Left ventricle myocardium inferior (tissue), 1 donor: Measurements from ENCODE around the gene TMEM37. TPM values are rescaled to one million over a fixed set of nuclear protein-coding genes. Genes with fewer than 3 reads are reported as not detected.

Source experiments
- DNase-seq: peaks from one replicate; pipeline ENCODE4 v3.0.0-alpha.2; 2020
- H3K27ac ChIP-seq: fragments of 200-600 bp; replicated peaks from 2 replicates; pipeline ENCODE4 v1.8.0; 2021
- H3K27me3 ChIP-seq: fragments of 200-600 bp; 2 replicates; pipeline ENCODE4 v1.8.0; 2021; ENCODE audit warnings: low read depth
- H3K36me3 ChIP-seq: fragments of 200-600 bp; 2 replicates; pipeline ENCODE4 v1.8.0; 2021
- H3K4me1 ChIP-seq: fragments of 200-600 bp; 2 replicates; pipeline ENCODE4 v1.8.0; 2021
- H3K4me3 ChIP-seq: fragments of 200-600 bp; 2 replicates; pipeline ENCODE4 v1.8.0; 2021; ENCODE audit warnings: mild to moderate bottlenecking, moderate library complexity
- H3K9me3 ChIP-seq: fragments of 200-600 bp; replicated peaks from 2 replicates; pipeline ENCODE4 v1.8.0; 2021
- intact Hi-C: fragments of 100-400 bp; cut with micrococcal nuclease; formaldehyde crosslinking; loops from one replicate; pipeline ENCODE4 v1.11.0; 2022
- total RNA-seq: library from RNA; stranded (reverse); fragmentation: NEBNext Ultra II Directional; extraction: Animal tissue kit (Norgen Biotek cat#: 25700); gene quantifications from one replicate; pipeline ENCODE4 v1.2.1, GENCODE V29; 2021
- TF ChIP-seq, protein P1 (sequence below): fragments of 200-600 bp; IDR thresholded peaks from 2 replicates; pipeline ENCODE4 v1.8.0; 2021; ENCODE audit warnings: antibody characterized with exemption, mild to moderate bottlenecking, borderline replicate concordance
- donor health status: DM: no; HTN: yes; CAD: no; lungs with severe emphysema.

TMEM37 gene
- total RNA-seq, 1 donor from 2014 or later: 2.4 TPM

GRCh38 chr2:119432851-119433522 lies 1.3 kb downstream of the TMEM37 start:
- H3K36me3 ChIP-seq: no peaks in the 10 kb centered on the region
- no peak overlapping the region for H3K27ac ChIP-seq
- TF ChIP-seq, protein P1, sequence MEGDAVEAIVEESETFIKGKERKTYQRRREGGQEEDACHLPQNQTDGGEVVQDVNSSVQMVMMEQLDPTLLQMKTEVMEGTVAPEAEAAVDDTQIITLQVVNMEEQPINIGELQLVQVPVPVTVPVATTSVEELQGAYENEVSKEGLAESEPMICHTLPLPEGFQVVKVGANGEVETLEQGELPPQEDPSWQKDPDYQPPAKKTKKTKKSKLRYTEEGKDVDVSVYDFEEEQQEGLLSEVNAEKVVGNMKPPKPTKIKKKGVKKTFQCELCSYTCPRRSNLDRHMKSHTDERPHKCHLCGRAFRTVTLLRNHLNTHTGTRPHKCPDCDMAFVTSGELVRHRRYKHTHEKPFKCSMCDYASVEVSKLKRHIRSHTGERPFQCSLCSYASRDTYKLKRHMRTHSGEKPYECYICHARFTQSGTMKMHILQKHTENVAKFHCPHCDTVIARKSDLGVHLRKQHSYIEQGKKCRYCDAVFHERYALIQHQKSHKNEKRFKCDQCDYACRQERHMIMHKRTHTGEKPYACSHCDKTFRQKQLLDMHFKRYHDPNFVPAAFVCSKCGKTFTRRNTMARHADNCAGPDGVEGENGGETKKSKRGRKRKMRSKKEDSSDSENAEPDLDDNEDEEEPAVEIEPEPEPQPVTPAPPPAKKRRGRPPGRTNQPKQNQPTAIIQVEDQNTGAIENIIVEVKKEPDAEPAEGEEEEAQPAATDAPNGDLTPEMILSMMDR: no peak
- H3K9me3 ChIP-seq: no peaks in the 10 kb centered on the region
- H3K4me3 ChIP-seq: peak overlapping the region; percentile 71
- H3K4me1 ChIP-seq: peaks cover 14% of the 10 kb centered on the region
- intact Hi-C loops: no loop called here
- no peak for DNase-seq
- H3K27me3 ChIP-seq: peaks cover 5% of the 10 kb centered on the region

DNA sequence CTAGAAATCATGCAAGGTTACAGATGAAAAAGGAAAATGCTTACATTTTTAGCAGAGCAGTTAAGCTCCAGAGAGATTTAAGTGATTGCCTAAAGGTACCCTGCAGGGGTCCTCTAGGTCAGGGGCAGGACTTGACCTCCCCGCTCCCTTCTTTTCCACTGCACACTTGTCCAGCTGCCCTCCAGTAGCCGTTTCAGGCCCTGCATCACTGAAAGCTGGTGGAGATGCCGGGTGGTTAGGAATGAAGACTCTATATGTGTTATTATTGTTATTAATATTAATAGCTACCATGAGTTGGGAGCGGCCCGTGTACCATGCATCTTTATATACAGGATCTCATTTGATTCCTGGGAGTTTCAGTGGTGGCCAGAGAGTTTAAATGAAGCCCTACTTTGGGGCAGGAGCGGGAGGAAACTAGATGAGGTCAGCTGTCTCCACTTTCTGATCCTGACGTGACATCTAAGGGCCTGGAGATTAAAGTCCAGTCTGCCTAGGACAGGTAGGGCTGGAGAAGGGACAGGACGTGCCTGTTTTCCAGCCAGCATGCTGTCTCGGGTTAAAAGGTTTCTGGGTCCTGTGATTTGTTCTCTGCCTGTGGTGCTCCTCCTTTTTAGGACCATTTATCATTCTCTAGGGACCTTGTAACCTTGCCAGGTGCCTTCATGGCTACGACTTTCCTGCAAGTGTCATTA lies 2.1 kb downstream of the TMEM37 start:
- TF ChIP-seq, protein P1: no peak
- no peaks in the 10 kb centered on the region for H3K9me3 ChIP-seq
- H3K27ac ChIP-seq: no peak overlapping the region
- no peak for DNase-seq
- intact Hi-C loops: no loop called here
- H3K36me3 ChIP-seq: no peaks in the 10 kb centered on the region
- no peak overlapping the region for H3K4me3 ChIP-seq
- H3K4me1 ChIP-seq: peaks cover 14% of the 10 kb centered on the region
- peaks cover 5% of the 10 kb centered on the region for H3K27me3 ChIP-seq

GRCh38 chr2:119434664-119435063 lies 3.0 kb downstream of the TMEM37 start:
- H3K27me3 ChIP-seq: peaks cover 5% of the 10 kb centered on the region
- TF ChIP-seq, protein P1: no peak
- intact Hi-C loops: no loop called here
- no peaks in the 10 kb centered on the region for H3K36me3 ChIP-seq
- peaks cover 14% of the 10 kb centered on the region for H3K4me1 ChIP-seq
- DNase-seq: no peak
- H3K4me3 ChIP-seq: no peak overlapping the region
- H3K27ac ChIP-seq: no peak overlapping the region
- H3K9me3 ChIP-seq: no peaks in the 10 kb centered on the region

DNA sequence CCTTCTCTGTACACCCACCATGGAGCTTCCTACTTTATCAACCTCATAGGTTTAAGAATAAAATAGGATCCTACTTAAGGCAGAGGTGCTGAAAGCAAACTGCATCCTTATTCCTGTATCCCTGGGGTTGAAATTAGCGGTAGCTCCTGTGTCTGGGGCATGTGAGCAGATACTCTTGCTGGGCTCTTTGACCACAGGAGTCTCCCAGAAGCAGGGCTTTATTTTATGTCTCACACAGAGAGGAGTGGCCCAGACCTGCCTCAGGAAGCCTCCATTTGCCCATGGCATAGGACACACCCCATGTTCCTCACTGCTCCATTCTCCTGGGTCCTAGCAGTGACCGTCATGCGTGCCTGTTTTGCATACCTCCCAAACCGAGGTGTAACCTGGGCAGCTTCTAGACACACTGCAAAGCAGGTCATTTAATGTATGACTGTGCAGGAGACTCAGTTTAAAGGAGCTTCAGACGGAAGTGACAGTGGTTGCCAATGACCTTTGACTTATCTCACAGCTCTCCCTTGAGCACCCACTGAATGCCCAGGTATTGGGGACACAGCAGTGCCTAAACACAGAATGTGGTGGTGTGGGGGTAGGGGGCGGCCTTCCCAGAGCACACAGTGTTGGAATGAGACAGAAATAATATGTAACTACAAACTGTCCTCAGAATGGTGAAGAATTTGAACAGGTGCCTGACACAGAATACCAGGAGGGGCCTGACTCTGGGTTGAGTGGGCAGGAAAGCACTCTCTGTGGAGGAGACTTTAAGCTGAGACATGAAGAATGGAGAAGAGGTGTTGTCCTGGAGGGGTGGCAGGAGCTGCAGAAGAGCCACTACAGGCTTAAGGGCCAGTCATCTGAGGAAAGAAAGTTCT lies 3.7 kb downstream of the TMEM37 start:
- H3K27ac ChIP-seq: no peak overlapping the region
- intact Hi-C loops: no loop called here
- no peak overlapping the region for H3K4me3 ChIP-seq
- DNase-seq: no peak
- H3K36me3 ChIP-seq: no peaks in the 10 kb centered on the region
- peaks cover 5% of the 10 kb centered on the region for H3K27me3 ChIP-seq
- H3K4me1 ChIP-seq: peaks cover 14% of the 10 kb centered on the region
- H3K9me3 ChIP-seq: no peaks in the 10 kb centered on the region
- TF ChIP-seq, protein P1: no peak

DNA sequence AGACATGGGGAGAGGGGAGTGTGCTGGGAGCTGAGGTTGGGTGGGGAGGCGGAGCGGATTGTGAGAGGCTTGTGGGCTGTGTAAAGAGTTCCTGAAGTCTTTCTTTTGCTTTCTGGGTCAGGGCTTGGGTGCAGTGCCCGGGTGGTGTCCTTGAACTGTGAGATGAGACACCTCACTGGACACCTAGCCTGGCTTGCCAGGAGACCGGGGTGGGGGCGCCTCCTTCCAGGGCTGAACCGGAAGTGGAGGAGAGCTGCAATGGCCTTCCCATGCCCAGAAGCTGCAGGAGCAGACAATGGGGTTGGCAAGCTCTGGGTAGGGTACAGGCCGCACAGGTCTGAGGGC lies 4.3 kb downstream of the TMEM37 start:
- Histone ChIP-seq H3K9me3 (no peaks in the 10 kb centered on the region), H3K27me3 (peaks cover 5% of the 10 kb centered on the region), H3K4me3 (no peak overlapping the region), H3K4me1 (peaks cover 14% of the 10 kb centered on the region), H3K27ac (no peak overlapping the region), H3K36me3 (no peaks in the 10 kb centered on the region)
- TF ChIP-seq, protein P1: no peak
- DNase-seq: no peak
- intact Hi-C loops: no loop called here
